GM19238 (cell line): Measurements from ENCODE around the gene ANGPTL1.
"Not testable (repeated sequence)": the region's sequence is repeated elsewhere in the genome, so short reads cannot be mapped to it uniquely, and the experiment has no call there.

Experiments
- DNase-seq: peaks from one replicate; pipeline ENCODE4 v3.0.0; 2011; ENCODE audit warnings: low spot score; ENCODE audit not compliant: insufficient read length

ANGPTL1 gene

DNA sequence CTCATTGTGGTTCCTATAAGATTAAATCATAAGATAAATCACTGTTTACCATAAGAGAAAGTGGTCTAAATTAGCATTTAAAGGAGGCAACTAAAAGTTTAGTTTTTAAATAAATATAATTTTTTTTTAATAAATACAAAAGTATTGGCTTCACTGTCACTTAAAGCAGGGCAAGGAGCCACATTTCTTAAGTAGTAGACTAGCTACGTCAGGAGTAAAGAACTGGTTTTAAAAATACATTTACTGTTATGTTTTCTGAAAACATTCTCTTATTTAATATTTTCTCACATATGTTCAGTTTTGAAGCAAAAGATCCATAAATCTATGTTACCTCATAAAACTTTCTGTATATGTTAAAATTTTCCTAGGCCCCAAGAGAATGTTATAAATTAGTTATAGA lies 2.2 kb downstream of the ANGPTL1 start:
- DNase-seq: no peak

DNA sequence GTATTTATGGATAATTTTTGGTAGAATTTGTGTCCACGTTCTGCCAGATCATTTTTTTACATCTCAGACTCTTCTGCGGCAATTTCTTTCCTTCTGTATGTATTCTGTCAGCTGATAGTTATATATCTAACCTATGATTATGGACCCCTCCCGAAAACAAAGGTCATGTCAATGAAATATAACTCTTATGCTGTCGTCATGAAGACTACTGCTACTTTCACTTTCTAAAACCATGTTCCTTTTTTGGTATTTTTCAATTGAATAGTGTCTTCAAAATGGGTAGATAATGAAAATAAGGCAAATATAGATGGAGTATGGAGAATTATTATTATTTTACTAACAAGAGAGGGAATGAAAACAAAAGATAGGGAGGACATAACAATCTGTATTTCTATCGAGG lies 3.2 kb downstream of the ANGPTL1 start:
- DNase-seq: no peak

DNA sequence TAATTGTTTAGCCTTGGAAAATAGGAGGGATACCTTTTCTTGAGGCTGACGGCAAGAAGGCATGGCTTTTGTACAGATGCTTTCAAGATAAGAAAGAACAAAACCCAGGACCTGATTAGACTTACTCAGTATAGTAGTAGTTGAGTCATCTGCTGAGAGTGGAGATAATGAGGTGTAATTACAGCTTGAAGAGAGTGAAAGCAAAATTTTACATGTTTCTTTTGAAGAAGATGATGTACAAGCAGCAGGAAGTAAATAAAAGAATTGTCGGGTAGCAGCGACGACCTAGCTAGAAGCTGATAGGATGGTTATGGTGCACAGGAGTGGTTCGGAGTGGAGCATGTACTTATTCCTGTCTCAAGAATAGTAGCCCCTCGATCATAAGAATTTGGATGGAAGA lies 6.6 kb downstream of the ANGPTL1 start:
- no peak for DNase-seq

DNA sequence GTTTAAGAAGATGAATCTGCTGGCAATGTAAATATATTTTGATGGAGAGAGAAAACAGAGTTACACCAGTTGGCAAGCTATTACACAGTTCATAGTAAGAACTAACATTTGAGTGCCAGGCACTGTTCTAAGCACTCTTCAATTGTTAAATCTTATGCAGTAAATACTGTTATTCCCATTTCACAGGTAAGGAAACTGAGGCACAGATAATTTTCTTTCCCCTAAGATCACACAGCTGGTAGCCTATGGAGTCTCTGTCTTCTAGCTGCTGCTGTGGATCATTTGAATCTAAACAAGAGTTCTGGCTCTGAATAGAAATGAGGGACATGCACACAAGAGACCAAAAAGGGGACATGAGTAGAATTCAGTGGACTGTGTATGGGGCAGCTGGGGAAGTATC lies 8.0 kb downstream of the ANGPTL1 start:
- no peak for DNase-seq

DNA sequence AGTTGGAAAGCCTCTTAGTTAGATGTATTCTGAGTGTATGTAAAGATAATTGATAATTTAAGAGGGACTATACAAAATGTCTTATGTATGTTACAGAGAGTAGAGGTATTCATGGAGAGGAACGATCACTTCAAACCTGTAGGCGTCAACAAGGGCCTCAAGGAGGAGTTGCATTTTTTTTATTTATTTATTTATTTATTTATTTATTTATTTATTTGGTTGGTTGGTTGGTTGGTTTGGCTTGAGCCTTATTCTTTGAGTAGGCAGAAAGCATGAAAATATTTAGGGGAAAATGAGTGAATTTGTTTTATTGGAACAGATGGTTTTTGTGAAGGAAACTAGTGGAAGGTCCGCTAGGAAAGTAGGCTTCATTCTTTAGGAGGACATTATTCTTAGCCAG lies 8.5 kb downstream of the ANGPTL1 start:
- no peak for DNase-seq

DNA sequence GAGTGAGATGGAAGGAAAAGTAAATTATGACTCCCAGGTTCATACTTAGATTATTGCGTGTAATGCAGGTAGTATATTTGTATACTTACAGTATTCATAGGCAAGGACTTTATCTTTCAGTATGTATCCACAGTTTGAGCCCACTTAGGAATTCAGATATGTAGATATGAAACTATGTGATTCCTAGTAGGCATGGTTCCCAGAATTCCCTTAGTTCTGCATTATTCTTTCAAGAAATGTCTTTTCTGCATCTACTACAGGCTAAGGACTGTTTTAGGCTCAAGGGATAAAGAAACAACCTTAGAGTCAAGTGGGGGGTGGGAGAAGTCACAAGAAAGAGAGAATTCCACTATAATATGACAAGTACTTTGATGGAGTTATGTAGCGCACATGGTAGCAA lies 13.8 kb downstream of the ANGPTL1 start:
- DNase-seq: no peak

DNA sequence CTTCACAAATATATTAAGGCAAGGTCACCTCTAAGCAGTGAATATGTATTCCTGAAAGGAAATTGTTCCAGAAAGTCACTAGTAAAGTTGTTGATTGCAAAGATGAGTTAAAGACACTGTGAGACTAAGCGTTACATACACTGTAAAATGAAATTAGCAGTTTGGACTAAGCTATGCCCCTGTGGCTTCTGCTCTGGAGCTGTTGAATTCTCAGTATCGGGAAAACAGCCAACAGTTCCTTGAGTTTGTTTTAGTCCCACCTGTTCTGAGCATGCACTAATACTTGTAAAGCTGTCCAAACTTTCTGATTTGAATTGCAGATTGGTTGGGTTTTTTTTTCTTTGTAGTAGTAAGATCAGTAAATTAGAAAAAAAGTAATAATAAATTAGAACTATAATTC lies 21.0 kb downstream of the ANGPTL1 start:
- no peak for DNase-seq

DNA sequence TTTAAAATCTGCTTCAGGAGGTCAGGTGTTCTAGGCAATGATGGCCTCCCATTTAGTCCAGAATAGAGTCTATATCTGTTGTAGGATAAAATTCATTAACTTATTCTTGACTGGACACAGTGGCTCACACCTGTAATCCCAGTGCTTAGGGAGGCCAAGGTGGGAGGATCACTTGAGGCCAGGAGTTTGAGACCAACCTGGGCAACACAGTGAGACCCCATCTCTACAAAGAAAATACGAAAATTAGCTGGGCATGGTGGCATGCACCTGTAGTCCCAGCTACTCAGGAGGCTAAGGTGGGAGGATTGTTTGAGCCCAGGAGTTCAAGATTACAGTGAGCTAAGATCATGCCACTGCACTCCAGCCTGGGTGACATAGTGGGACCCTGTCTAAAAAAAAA lies 23.0 kb downstream of the ANGPTL1 start:
- DNase-seq: not testable (repeated sequence)

DNA sequence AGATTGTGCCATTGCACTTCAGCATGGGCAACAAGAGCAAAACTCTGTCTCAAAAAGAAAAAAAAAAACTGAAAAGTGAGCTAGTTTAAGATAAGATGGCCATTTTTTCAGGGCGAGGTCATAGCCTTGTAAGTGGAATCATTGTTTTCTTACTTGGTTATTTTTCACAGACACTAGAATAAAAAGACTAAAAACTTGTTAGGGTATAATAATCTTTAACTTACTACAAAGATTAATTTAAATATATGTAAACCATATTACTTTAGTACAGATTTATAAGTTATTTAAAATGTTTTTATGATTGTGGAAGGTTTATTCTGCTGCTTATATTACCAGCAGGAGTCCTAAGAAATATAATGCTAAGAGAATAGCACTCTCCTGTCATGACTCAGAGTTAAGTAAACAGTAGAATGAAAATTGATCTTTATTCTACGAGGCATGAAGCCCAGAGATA lies 23.5 kb downstream of the ANGPTL1 start:
- DNase-seq: no peak

DNA sequence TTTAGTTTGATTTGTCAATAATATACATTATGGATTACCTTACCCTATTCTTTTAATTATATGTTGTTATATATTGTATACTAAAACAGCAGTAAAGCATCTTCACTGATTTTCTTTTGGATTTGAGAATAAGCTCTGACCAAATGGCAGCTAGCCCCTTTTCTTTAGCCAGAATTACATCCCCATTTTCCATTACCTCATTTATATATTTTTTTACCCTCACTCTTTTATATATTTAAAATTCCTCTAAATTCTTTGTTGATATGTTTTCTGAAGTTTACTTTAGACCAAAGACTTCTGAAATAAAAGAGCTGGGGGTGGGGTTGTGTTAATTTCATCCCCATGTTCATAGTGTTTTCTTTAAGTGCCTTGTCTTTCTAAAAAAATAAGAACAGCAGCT lies 24.6 kb downstream of the ANGPTL1 start:
- DNase-seq: no peak

DNA sequence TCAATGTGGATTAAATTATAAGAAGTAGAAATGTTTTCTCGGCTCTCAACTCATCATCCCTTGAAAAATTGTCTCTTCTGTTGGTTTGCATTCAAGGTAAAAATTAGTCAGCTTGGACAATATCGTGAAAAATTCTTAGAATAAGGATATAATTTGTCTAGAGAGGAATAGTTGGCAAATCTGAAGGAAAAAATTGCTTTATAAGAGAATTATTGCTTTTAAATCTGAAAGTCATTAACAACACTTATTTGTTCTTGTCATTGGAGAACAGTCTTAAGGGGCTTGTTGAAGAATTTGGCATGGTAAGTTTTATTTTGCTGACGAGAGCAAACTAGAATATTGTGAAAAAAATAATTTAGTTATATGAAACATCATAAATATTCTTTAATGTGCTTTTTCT lies 26.4 kb downstream of the ANGPTL1 start:
- no peak for DNase-seq

DNA sequence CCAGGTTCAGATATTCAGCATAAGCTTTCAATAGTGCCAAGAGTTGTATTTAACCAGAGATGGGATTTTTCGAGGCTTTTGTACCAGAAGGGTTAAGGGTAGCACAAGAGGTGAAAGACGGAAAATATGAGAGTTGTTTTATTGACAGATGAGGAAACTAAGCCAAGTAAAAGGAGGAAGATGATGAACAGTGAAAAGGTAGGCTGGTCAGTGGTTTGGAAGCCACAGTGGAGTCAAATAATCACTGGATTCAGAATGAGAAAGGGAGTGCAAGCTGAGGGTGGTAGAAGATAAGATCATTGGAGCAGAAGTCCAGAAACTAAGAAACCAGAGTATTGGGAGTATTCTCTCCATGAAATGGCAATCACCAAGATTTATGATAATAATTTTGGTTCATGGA lies 45.7 kb downstream of the ANGPTL1 start:
- no peak for DNase-seq

DNA sequence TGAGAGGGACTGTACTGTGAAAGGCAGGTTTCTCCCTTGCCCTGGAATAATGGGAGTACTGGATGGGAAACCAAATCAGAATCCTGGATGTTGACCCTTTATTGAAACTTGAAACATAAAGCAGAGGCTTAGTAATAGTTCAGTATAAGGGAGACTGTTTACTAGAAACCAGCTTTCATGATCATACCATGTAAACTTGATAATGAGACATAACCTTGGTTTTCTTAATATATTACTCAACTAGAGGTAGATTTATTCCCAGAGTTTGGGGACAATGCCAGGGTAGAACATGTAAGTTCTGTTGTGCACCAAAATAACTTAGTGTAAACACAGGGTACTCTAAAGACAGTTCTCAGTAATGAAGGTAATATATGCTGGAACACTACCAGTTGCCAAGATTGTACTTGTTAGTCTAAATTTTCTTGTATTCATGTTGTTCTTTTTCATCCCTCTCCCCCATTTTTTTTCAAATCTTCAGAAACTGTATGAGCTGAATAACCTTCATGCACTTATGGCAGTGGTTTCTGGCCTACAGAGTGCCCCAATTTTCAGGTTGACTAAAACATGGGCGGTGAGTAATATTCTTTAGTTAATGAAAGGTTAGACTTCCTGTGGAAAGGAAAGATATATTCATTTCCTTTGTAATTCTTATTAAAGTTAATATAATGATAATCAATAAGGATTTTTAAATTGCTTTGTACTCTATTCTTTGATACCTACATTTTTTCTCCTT lies 49.6 kb downstream of the ANGPTL1 start:
- DNase-seq: no peak

DNA sequence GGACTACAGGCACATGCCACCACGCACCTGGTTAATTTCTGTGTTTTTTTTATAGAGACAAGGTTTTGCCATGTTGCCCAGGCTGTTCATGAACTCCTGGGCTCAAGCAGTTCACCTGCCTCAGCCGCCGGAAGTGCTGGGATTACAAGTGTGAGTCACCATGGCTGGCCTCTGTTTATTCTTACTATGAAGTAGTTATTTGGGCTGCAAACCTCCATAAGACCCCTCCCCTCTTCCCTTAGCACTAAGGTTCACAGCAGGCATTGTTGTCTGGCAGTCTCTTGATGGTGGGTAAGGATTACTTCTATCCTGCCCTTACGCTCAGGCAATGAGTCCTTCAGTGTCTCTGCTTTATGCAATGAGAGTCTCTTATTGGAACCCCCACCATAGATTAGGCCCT lies 51.8 kb downstream of the ANGPTL1 start:
- DNase-seq: no peak

DNA sequence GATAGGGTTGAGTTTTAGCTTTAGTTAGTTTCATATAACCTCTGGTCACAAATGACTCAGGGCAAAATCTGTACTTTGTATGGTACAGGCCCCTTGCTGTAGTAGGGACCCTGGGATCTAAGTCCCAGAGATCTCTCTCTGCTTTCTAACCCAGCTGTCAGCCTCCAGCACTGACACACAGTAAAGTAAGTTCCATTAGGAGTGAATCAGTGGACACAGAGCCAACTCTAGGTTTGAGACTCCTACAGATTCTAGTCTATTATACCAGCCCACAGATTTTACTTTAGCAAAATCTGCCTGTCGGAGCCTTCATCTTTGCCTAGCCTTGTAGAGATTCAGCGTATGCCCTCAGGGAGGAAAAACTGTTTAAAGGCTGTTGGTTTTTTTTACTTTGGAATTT lies 52.5 kb downstream of the ANGPTL1 start:
- no peak for DNase-seq

DNA sequence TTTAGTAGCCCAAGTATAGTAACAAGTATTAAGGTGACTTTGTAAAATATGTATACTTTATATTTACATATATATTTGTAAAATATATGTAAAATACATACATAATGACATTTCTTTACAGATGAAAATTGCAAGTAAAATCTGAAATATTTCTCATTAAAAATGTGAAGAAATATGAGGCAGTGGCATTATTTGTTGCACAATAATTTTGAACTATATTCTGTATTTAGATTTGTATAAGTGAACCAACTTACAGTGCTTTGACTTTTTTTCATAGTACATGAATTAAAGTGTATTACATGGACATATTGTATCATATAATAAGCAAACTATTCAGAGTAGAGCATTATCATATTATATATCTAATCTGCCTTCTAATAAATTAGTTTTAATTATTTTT lies 60.3 kb downstream of the ANGPTL1 start:
- DNase-seq: no peak

DNA sequence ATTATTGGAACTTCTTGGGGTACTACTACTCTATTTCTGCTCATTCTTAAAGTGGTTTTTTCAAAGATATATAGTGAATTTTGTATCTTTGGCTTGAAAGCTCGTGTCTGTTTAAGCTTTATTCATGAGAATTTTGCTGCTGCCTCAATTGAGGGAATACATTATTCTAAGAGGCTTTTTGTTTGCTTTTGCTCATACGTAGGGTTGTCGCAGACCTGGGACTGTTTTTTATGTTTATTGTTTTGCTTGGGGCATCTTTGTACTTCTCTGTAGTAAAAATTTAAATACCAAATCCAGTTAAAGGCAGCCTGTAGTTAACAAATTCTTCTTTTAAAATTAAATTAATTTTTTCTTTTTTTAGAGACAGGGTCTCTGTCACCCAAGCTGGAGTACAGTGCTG lies 62.3 kb downstream of the ANGPTL1 start:
- DNase-seq: no peak

DNA sequence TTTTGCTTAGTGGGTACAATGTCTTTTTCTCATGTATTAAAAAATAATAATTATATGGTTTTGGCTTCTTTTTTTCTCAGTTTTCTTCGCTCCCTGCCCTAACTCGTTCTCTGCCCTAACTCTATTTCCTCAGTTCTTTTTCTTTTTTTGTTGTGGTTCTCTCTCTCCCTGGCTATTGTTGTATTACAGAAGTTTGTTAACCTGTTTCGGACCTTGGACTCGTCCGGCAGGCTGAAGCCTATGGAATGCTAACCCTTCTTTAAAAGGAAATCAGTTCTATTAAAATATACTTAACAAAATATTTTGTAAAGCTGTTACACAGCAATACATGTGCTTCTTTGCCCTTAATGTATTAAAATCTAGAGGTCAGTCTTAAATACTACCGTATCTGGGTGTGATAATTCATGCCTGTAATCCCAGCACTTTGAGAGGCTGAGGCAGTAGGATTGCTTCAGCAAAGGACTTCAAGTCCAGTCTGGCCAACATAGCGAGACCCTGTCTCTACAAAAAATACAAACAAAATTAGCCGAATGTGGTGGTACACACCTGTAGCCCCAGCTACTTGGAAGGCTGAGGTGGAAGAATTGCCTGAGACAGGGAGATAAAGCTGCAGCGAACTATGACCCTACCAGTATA lies 64.1 kb downstream of the ANGPTL1 start:
- no peak for DNase-seq

DNA sequence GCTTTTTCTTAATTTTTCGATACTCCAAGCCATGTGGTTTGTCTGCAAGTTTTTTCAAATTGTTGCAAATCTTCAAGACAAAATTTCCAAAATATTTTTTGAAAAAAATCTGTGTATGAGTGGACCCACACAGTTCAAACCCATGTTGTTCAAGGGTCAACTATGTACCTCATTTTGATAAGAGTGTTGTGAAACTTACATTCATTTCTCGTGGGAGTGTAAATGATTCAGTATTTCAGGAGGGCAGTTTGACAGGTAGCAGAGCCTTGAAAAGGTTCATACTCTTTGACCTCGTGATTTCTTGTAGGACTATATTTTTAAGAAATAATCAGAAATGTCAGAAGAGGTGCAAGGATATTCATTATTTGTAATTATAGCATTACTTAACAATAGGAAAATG lies 68.0 kb downstream of the ANGPTL1 start:
- DNase-seq: no peak
